ENCODE measurements around the gene MFAP2. TPM values are rescaled to one million over a fixed set of nuclear protein-coding genes. Genes with fewer than 3 reads are reported as not detected.

Gene MFAP2
- total RNA-seq, 1 experiment from 2014 or later: 0.58 TPM

GRCh38 chr1:17009706-17010105 lies 29.3 kb upstream of the MFAP2 start:
- BruUV-seq (replicated peaks): no TSS peak
- CTCF ChIA-PET: interaction anchor here (0.7 to 1.1 kb wide), 2 partner anchors 9 to 62 kb away, joined by 3 read pairs; no protein-coding TSS in a partner anchor
- Mint-ChIP-seq H3K36me3 (ENCODE audit: insufficient read depth, unreplicated experiment) (peaks cover 6% of the 10 kb centered on the region), H3K27ac (ENCODE audit: low read depth, unreplicated experiment) (no peak overlapping the region), H3K4me1 (ENCODE audit: insufficient read depth, unreplicated experiment) (peaks cover 13% of the 10 kb centered on the region), H3K9me3 (ENCODE audit: unreplicated experiment) (no peaks in the 10 kb centered on the region), H3K4me3 (ENCODE audit: unreplicated experiment) (no peak overlapping the region), H3K27me3 (ENCODE audit: insufficient read depth, unreplicated experiment) (no peaks in the 10 kb centered on the region)
- TF ChIP-seq CTCF (IDR thresholded peaks at IDR 0.05; ENCODE audit: unreplicated experiment): no peak
- no peak for DNase-seq (ENCODE audit: unreplicated experiment)
- intact Hi-C loops (cut with micrococcal nuclease): loop anchor here (5.0 kb wide), 1 partner anchor 38 kb away; no protein-coding TSS in a partner anchor
- POLR2A ChIA-PET: interaction anchor here (1.1 kb wide), 1 partner anchor 18 kb away, joined by 4 read pairs; no protein-coding TSS in a partner anchor

- H3K27ac Mint-ChIP-seq (ENCODE audit: low read depth, unreplicated experiment): no peak overlapping the region
- H3K9me3 Mint-ChIP-seq (ENCODE audit: unreplicated experiment): no peaks in the 10 kb centered on the region
- H3K4me3 Mint-ChIP-seq (ENCODE audit: unreplicated experiment): no peak overlapping the region
- no peak for TF ChIP-seq CTCF (IDR thresholded peaks at IDR 0.05; ENCODE audit: unreplicated experiment)
- H3K36me3 Mint-ChIP-seq (ENCODE audit: insufficient read depth, unreplicated experiment): peaks cover 15% of the 10 kb centered on the region
- no peaks in the 10 kb centered on the region for H3K27me3 Mint-ChIP-seq (ENCODE audit: insufficient read depth, unreplicated experiment)
- POLR2A ChIA-PET: no interaction called here
- intact Hi-C loops (cut with micrococcal nuclease): no loop called here
- CTCF ChIA-PET: no interaction called here
- H3K4me1 Mint-ChIP-seq (ENCODE audit: insufficient read depth, unreplicated experiment): peaks cover 22% of the 10 kb centered on the region
- DNase-seq (ENCODE audit: unreplicated experiment): no peak
- no TSS peak for BruUV-seq (replicated peaks)
Observed at GRCh38 chr1:17008208-17008855, 27.9 kb upstream of the MFAP2 start.

- no peaks in the 10 kb centered on the region for H3K27me3 Mint-ChIP-seq (ENCODE audit: insufficient read depth, unreplicated experiment)
- ChIA-PET CTCF (interaction anchor here (1.3 kb wide), 1 partner anchor 37 kb away, joined by 4 read pairs; no protein-coding TSS in a partner anchor), POLR2A (no interaction called here)
- peaks cover 11% of the 10 kb centered on the region for H3K4me1 Mint-ChIP-seq (ENCODE audit: insufficient read depth, unreplicated experiment)
- DNase-seq (ENCODE audit: unreplicated experiment): no peak
- intact Hi-C loops (cut with micrococcal nuclease): no loop called here
- H3K27ac Mint-ChIP-seq (ENCODE audit: low read depth, unreplicated experiment): no peak overlapping the region
- H3K4me3 Mint-ChIP-seq (ENCODE audit: unreplicated experiment): no peak overlapping the region
- H3K9me3 Mint-ChIP-seq (ENCODE audit: unreplicated experiment): no peaks in the 10 kb centered on the region
- BruUV-seq (replicated peaks): no TSS peak
- TF ChIP-seq CTCF (IDR thresholded peaks at IDR 0.05; ENCODE audit: unreplicated experiment): no peak
- H3K36me3 Mint-ChIP-seq (ENCODE audit: insufficient read depth, unreplicated experiment): peaks cover 19% of the 10 kb centered on the region
Observed at GRCh38 chr1:17007121-17007520, 26.7 kb upstream of the MFAP2 start.

- intact Hi-C loops (cut with micrococcal nuclease): no loop called here
- no peaks in the 10 kb centered on the region for H3K27me3 Mint-ChIP-seq (ENCODE audit: insufficient read depth, unreplicated experiment)
- POLR2A ChIA-PET: no interaction called here
- DNase-seq (ENCODE audit: unreplicated experiment): no peak
- no TSS peak for BruUV-seq (replicated peaks)
- TF ChIP-seq CTCF (IDR thresholded peaks at IDR 0.05; ENCODE audit: unreplicated experiment): no peak
- no peaks in the 10 kb centered on the region for H3K9me3 Mint-ChIP-seq (ENCODE audit: unreplicated experiment)
- CTCF ChIA-PET: no interaction called here
- no peak overlapping the region for H3K27ac Mint-ChIP-seq (ENCODE audit: low read depth, unreplicated experiment)
- peaks cover 35% of the 10 kb centered on the region for H3K36me3 Mint-ChIP-seq (ENCODE audit: insufficient read depth, unreplicated experiment)
- peaks cover 8% of the 10 kb centered on the region for H3K4me1 Mint-ChIP-seq (ENCODE audit: insufficient read depth, unreplicated experiment)
- H3K4me3 Mint-ChIP-seq (ENCODE audit: unreplicated experiment): no peak overlapping the region
Observed at GRCh38 chr1:17005365-17005740, 24.9 kb upstream of the MFAP2 start.

Measured in MCF 10A (cell line).